Brain microvascular endothelial cell (primary cell): ENCODE measurements around the gene LAMB1.
A peak's percentile ranks its signal among the peaks of the same experiment; 100 is the strongest.

ENCODE experiments used
- DNase-seq: peaks from one replicate; pipeline ENCODE4 v3.0.0-alpha.2; 2020
- H3K27ac ChIP-seq: fragments of 250-450 bp; sonication (Bioruptor Pico); 2 replicates; pipeline ENCODE4 v1.5.1; 2020; ENCODE audit warnings: mild to moderate bottlenecking, moderate library complexity
- H3K27me3 ChIP-seq: fragments of 250-450 bp; sonication (Bioruptor Pico); replicated peaks from 2 replicates; pipeline ENCODE4 v1.5.1; 2020; ENCODE audit warnings: mild to moderate bottlenecking
- H3K36me3 ChIP-seq: fragments of 250-450 bp; sonication (Bioruptor Pico); replicated peaks from 2 replicates; pipeline ENCODE4 v1.5.1; 2020; ENCODE audit warnings: mild to moderate bottlenecking
- H3K4me3 ChIP-seq: 2 replicates; pipeline ENCODE4 v1.5.1; 2011; ENCODE audit warnings: low read depth, mild to moderate bottlenecking, control low read depth, low read length, moderate library complexity
- in situ Hi-C: cut with HindIII; loops from 2 replicates; pipeline ENCODE4 v1.10.0; 2017; ENCODE audit warnings: low sequenced_read_pairs, low pct_ligation_motif_present
- TF ChIP-seq, protein P1 (sequence below): IDR thresholded peaks from 2 replicates; pipeline ENCODE4 v1.5.1; 2011; ENCODE audit warnings: low read depth, mild to moderate bottlenecking, moderate library complexity, low read length, control low read depth, inconsistent platforms; ENCODE audit errors: missing control alignments

Gene LAMB1

DNA sequence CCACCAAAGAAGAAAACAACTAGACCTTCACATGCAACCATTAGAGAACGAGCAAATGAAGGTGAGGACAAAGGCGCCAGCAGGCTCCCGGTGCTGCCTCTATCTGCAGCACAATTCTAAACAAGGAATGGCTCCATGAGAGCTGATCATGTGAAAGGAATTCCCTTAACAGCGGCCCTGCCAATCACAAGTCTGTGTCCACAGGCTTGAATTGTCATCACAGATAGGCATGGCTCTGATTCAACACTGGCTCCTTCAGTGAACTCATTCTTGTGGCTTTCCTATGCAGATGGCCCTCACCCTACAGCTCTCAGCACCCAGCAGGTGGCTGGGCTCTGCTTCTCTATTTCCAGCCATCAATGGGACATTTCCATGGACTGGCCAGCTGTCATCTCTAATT is 36.2 kb downstream of the LAMB1 start:
- peaks cover 92% of the 10 kb centered on the region for H3K36me3 ChIP-seq
- DNase-seq: peak; percentile 93
- peak overlapping the region; percentile 73 for H3K27ac ChIP-seq
- TF ChIP-seq, protein P1, sequence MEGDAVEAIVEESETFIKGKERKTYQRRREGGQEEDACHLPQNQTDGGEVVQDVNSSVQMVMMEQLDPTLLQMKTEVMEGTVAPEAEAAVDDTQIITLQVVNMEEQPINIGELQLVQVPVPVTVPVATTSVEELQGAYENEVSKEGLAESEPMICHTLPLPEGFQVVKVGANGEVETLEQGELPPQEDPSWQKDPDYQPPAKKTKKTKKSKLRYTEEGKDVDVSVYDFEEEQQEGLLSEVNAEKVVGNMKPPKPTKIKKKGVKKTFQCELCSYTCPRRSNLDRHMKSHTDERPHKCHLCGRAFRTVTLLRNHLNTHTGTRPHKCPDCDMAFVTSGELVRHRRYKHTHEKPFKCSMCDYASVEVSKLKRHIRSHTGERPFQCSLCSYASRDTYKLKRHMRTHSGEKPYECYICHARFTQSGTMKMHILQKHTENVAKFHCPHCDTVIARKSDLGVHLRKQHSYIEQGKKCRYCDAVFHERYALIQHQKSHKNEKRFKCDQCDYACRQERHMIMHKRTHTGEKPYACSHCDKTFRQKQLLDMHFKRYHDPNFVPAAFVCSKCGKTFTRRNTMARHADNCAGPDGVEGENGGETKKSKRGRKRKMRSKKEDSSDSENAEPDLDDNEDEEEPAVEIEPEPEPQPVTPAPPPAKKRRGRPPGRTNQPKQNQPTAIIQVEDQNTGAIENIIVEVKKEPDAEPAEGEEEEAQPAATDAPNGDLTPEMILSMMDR: peak; percentile 44
- H3K27me3 ChIP-seq: no peaks in the 10 kb centered on the region
- H3K4me3 ChIP-seq: no peak overlapping the region
- in situ Hi-C loops: no loop called here

DNA sequence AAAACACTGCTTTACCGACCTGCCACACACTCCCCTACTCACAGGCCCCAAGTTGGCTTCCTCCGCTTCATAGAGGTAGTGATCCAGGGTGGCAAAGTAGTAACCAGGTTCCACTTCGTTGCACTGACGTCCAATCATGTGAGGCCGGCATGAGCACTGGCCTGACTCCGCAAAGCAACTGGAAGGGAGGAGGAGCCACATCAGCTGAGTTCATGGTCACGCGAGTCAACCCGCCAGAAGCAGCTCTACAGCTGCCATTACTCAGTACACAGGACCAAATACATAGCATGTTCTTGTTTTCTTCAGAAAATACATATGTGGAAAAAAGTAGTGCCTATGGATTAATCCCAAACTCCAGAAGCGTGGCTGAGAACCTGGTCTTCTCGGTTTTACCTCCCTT is 38.5 kb downstream of the LAMB1 start:
- TF ChIP-seq, protein P1: no peak
- Histone ChIP-seq H3K27ac (no peak overlapping the region), H3K36me3 (peaks cover 95% of the 10 kb centered on the region), H3K4me3 (no peak overlapping the region), H3K27me3 (no peaks in the 10 kb centered on the region)
- in situ Hi-C loops: no loop called here
- no peak for DNase-seq

DNA sequence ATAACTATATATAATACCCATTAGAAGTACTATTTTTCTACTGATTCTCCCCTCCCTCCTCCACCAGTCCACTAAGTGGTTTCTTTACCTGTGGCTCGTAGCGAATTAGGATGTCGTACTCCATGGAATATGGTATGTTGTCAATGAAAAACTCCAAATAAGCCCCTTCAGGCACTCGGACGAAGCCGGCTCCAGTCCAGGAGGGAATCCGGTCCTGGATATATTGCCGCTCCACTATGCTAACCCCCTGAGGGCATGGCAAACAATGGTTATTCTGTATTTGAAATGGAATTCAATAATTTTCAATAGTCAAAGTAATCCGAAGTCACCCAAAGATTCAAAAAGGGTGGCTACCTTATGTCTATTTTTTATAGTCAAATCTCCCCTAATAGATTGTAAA is 40.1 kb downstream of the LAMB1 start:
- TF ChIP-seq, protein P1: no peak
- Histone ChIP-seq H3K36me3 (peaks cover 97% of the 10 kb centered on the region), H3K27ac (no peak overlapping the region), H3K27me3 (no peaks in the 10 kb centered on the region), H3K4me3 (no peak overlapping the region)
- no peak for DNase-seq
- in situ Hi-C loops: no loop called here

DNA sequence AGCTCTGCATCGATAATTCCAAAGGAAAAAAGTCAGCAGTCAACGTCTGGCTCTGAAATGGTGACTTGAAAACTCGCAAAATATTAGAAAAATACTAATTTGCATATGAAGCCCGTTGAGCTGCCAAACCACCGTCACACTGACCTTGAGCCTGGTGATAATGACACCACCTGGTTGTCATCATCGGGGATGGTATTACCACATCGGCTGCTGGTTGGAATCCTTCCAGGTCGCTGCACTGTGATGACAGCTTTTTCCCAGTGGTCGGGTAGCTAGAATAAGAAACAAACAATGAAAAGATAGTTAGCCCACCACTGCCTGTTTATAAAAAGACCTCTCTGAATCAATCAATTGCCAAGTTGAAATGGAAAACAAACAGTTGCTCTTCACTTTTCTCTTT is 41.6 kb downstream of the LAMB1 start:
- no peak overlapping the region for H3K27ac ChIP-seq
- H3K4me3 ChIP-seq: no peak overlapping the region
- no peaks in the 10 kb centered on the region for H3K27me3 ChIP-seq
- in situ Hi-C loops: no loop called here
- DNase-seq: no peak
- TF ChIP-seq, protein P1: no peak
- H3K36me3 ChIP-seq: peaks cover 98% of the 10 kb centered on the region

DNA sequence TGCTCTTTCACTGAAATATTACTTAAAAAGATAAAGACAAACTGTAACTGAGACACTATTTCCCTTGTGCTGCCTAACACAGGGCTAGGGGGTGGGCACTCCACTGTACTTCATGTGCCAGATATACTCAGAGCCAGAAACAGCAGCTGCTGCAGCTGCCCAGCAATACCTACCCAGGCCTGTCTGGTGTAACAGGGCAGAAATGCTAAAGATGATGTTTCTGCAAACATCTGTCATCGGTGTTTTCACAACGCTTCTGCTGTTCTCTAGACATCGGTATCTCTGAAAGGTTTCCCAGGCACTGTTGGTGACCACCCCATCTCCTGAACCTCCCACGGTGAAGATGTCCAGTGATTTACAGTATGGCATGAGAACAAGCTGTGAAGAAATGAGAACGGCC is 42.7 kb downstream of the LAMB1 start:
- in situ Hi-C loops: no loop called here
- Histone ChIP-seq H3K27me3 (no peaks in the 10 kb centered on the region), H3K36me3 (peaks cover 100% of the 10 kb centered on the region), H3K27ac (no peak overlapping the region), H3K4me3 (no peak overlapping the region)
- no peak for DNase-seq
- TF ChIP-seq, protein P1: no peak

DNA sequence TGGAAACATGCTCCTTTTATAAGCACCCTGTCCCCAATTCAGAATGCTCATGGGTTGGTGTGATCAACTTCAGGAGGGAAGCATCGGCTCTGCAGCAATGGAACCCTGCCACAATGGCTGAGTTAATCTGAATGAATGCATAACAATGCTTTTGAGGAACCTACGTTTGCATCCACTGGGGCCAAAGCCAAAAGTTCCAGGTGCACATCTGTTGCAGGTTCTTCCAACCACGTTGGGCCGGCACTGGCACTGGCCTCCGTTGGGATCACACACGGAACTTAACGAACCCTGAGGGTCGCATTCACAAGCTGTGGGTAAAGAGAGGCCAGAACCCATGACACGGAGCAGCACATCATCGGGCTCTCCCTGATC is 43.4 kb downstream of the LAMB1 start:
- H3K27me3 ChIP-seq: no peaks in the 10 kb centered on the region
- DNase-seq: no peak
- H3K36me3 ChIP-seq: peaks cover 99% of the 10 kb centered on the region
- in situ Hi-C loops: no loop called here
- TF ChIP-seq, protein P1: no peak
- peak overlapping the region; percentile 64 for H3K27ac ChIP-seq
- H3K4me3 ChIP-seq: no peak overlapping the region
